Gastroesophageal sphincter (tissue), 4 donors: ENCODE measurements around the gene SETBP1. TPM values are rescaled to one million over a fixed set of nuclear protein-coding genes. Genes with fewer than 3 reads are reported as not detected.

ENCODE experiments used
- ATAC-seq: fragments of 150-250 bp; one replicate; pipeline ENCODE4 v1.9.1; 2016; ENCODE audit warnings: mild to moderate bottlenecking, moderate library complexity
- H3K27ac ChIP-seq, 4 donors: fragments of 200-600 bp; sonication (generic) in 3 of 4; 1 replicate in 3 of 4; 2 replicates in 1 of 4; pipeline ENCODE4 v1.5.1; 2016 to 2019
- H3K27me3 ChIP-seq: fragments of 200-600 bp; sonication (generic); one replicate; pipeline ENCODE4 v1.5.1; 2019
- H3K36me3 ChIP-seq, 2 donors: fragments of 200-600 bp; sonication (generic); one replicate each; pipeline ENCODE4 v1.5.1; 2019; ENCODE audit warnings: control low read depth in 1 of 2
- H3K4me1 ChIP-seq, 3 donors: fragments of 200-600 bp; sonication (generic); 1 replicate in 2 of 3; 2 replicates in 1 of 3; pipeline ENCODE4 v1.5.1; 2016 to 2019; ENCODE audit warnings: control low read depth in 2 of 3
- H3K4me3 ChIP-seq, 2 donors: fragments of 200-600 bp; sonication (generic); one replicate each; pipeline ENCODE4 v1.5.1; 2019; ENCODE audit warnings: mild to moderate bottlenecking in 1 of 2, moderate library complexity in 1 of 2
- H3K9me3 ChIP-seq, 3 donors: fragments of 200-600 bp; sonication (generic); one replicate each; pipeline ENCODE4 v1.5.1; 2017 to 2019; ENCODE audit warnings: control low read depth in 2 of 3
- EP300 ChIP-seq: sonication (generic); formaldehyde crosslinking; IDR thresholded peaks from one replicate; pipeline ENCODE4 v1.6.1; 2017; ENCODE audit warnings: antibody characterized with exemption, mild to moderate bottlenecking
- POLR2A ChIP-seq, 2 donors: fragments of 450-650 bp; IDR thresholded peaks; one replicate each; pipeline ENCODE4 v1.6.1; 2017; ENCODE audit warnings: antibody characterized with exemption in 2 of 2, mild to moderate bottlenecking in 2 of 2, moderate library complexity in 1 of 2
- POLR2AphosphoS5 ChIP-seq: sonication (generic); formaldehyde crosslinking; IDR thresholded peaks from one replicate; pipeline ENCODE4 v1.6.1; 2017; ENCODE audit warnings: antibody characterized with exemption
- WGBS, 2 donors: methylation state at CpG; one replicate each; pipeline ENCODE4 v1.1.5; 2018; ENCODE audit warnings: low coverage in 1 of 2; 5-methylcytosine and 5-hydroxymethylcytosine counted together
- total RNA-seq, 4 donors: library from RNA; depleted of rRNA; stranded (reverse); fragments of >200 nt; gene quantifications; one replicate each; pipeline ENCODE4 v1.1.0, GENCODE V29; 2016
- TF ChIP-seq, protein P1 (sequence below), 4 experiments: fragments of 200-600 bp in 2 of 4; fragments of 450-650 bp in 2 of 4; sonication (generic) in 1 of 4; IDR thresholded peaks; one replicate each; pipeline ENCODE4 v1.5.1; 2017 to 2019; ENCODE audit warnings: antibody characterized with exemption in 4 of 4, mild to moderate bottlenecking in 2 of 4, moderate library complexity in 2 of 4

Gene SETBP1
- total RNA-seq, 4 donors from 2014 or later, result 42.5 to 87.6 (median 67.8) TPM

GRCh38 chr18:44979748-44980147 is 299.1 kb downstream of the SETBP1 start:
- Histone ChIP-seq H3K27ac (no peak overlapping the region), H3K9me3 (no peaks in the 10 kb centered on the region), H3K27me3 (no peaks in the 10 kb centered on the region), H3K4me1 (peaks cover 0 to 3% (median 0%) of the 10 kb centered on the region in 3 donors), H3K36me3 (no peaks in the 10 kb centered on the region), H3K4me3 (no peak overlapping the region)
- 76 to 100% methylated on average over 3 of the region's 3 CpGs for WGBS, 2 donors
- no peak for ATAC-seq
- TF ChIP-seq POLR2A (IDR thresholded peaks at IDR 0.05), result no peak
- TF ChIP-seq, protein P1, sequence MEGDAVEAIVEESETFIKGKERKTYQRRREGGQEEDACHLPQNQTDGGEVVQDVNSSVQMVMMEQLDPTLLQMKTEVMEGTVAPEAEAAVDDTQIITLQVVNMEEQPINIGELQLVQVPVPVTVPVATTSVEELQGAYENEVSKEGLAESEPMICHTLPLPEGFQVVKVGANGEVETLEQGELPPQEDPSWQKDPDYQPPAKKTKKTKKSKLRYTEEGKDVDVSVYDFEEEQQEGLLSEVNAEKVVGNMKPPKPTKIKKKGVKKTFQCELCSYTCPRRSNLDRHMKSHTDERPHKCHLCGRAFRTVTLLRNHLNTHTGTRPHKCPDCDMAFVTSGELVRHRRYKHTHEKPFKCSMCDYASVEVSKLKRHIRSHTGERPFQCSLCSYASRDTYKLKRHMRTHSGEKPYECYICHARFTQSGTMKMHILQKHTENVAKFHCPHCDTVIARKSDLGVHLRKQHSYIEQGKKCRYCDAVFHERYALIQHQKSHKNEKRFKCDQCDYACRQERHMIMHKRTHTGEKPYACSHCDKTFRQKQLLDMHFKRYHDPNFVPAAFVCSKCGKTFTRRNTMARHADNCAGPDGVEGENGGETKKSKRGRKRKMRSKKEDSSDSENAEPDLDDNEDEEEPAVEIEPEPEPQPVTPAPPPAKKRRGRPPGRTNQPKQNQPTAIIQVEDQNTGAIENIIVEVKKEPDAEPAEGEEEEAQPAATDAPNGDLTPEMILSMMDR (IDR thresholded peaks at IDR 0.05), result no peak
- TF ChIP-seq POLR2AphosphoS5, result no peak
- TF ChIP-seq EP300, result no peak

DNA sequence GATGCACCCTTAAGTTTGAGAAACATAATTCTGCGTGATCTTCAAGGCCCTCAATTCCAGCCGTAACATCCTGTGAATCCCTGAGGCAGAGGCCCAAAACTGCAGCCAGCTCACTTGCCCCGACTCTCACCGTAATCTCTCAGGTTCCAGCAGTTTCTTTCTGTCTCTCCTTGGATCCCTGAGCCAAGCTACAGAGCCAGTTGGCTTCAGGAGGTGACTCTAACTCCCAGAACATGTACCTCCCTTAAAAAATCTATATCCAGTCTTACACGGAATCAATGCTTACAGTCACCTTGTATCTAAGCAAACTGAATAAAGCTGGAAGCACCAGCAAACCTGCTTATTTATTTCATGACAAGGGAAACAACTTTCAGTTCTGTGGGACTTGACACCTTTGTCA is 300.4 kb downstream of the SETBP1 start:
- Histone ChIP-seq H3K27me3 (no peaks in the 10 kb centered on the region), H3K36me3 (no peaks in the 10 kb centered on the region), H3K4me3 (no peak overlapping the region), H3K4me1 (peaks cover 0 to 3% (median 0%) of the 10 kb centered on the region in 3 donors), H3K9me3 (no peaks in the 10 kb centered on the region), H3K27ac (no peak overlapping the region)
- TF ChIP-seq EP300, result no peak
- no peak for TF ChIP-seq POLR2A (IDR thresholded peaks at IDR 0.05)
- TF ChIP-seq, protein P1 (IDR thresholded peaks at IDR 0.05), result no peak
- TF ChIP-seq POLR2AphosphoS5, result no peak
- WGBS, 2 donors, result 50 to 83% methylated on average over 2 to 5 of the region's 5 CpGs
- no peak for ATAC-seq

DNA sequence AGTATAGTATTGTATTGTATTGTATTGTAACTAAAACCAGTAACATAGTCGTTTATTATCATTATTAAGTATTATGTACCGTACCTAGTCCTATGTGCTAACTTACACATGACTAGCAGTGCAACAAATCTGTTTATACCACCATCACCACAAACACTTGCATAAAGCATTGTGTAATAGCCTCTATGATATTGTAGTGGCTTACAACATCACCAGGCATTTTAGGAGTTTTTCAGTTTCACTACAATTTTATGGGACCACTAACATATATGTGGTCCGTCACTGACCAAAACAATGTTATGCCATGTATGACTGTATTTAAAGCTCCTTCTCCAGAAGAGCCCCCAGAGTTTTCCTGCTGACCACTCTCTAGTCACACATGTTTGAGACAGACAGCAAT is 306.2 kb downstream of the SETBP1 start:
- H3K4me1 ChIP-seq, result peaks cover 0 to 5% (median 3%) of the 10 kb centered on the region in 3 donors
- H3K36me3 ChIP-seq, result no peaks in the 10 kb centered on the region
- H3K4me3 ChIP-seq, result no peak overlapping the region
- no peak overlapping the region for H3K27ac ChIP-seq
- WGBS, 2 donors, result 91% methylated on average over 3 of the region's 3 CpGs
- no peak for TF ChIP-seq EP300
- TF ChIP-seq, protein P1 (IDR thresholded peaks at IDR 0.05), result no peak
- no peak for TF ChIP-seq POLR2A (IDR thresholded peaks at IDR 0.05)
- TF ChIP-seq POLR2AphosphoS5, result no peak
- H3K9me3 ChIP-seq, result no peaks in the 10 kb centered on the region
- no peaks in the 10 kb centered on the region for H3K27me3 ChIP-seq
- no peak for ATAC-seq

DNA sequence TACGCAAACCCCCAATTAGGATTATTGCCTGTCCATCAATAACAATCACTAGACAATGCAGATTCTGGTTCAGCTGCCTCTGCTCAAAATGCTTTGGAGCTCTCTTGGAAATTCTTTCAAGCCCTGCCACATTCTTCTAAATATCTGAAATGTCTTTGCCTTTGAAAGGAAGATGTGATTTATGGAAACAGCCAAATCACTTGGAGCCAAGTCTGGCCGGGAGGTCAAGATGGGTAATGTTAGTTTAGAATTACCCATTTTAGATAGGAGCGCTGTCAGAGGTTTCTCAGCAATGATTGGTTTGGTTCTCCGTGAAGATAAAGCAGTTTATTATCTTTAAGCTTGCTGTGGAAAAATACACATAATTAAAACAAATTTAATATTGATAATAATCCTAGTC is 306.7 kb downstream of the SETBP1 start:
- no peaks in the 10 kb centered on the region for H3K9me3 ChIP-seq
- no peak overlapping the region for H3K4me3 ChIP-seq
- no peaks in the 10 kb centered on the region for H3K27me3 ChIP-seq
- H3K4me1 ChIP-seq, result peaks cover 0 to 5% (median 3%) of the 10 kb centered on the region in 3 donors
- 62 to 74% methylated on average over 4 of the region's 4 CpGs for WGBS, 2 donors
- H3K36me3 ChIP-seq, result no peaks in the 10 kb centered on the region
- TF ChIP-seq, protein P1 (IDR thresholded peaks at IDR 0.05), result no peak
- no peak for ATAC-seq
- H3K27ac ChIP-seq, result no peak overlapping the region

GRCh38 chr18:44988821-44989587 is 308.3 kb downstream of the SETBP1 start:
- Histone ChIP-seq H3K27me3 (no peaks in the 10 kb centered on the region), H3K27ac (no peak overlapping the region), H3K36me3 (no peaks in the 10 kb centered on the region), H3K9me3 (no peaks in the 10 kb centered on the region), H3K4me1 (peaks cover 0 to 5% (median 3%) of the 10 kb centered on the region in 3 donors), H3K4me3 (no peak overlapping the region)
- ATAC-seq, result no peak
- TF ChIP-seq POLR2AphosphoS5 (no peak), EP300 (no peak), POLR2A (IDR thresholded peaks at IDR 0.05) (no peak)
- TF ChIP-seq, protein P1 (IDR thresholded peaks at IDR 0.05), result no peak
- WGBS, 2 donors, result 100% methylated on average over 1 of the region's 1 CpG
